BLaER1 (cell line): Measurements from ENCODE around the gene MARK1.

ENCODE experiments used
- H3K27ac ChIP-seq: shearing (Covaris generic); formaldehyde crosslinking; 2 replicates; pipeline ENCODE4 v1.8.1; 2022
- H3K27me3 ChIP-seq: shearing (Covaris generic); formaldehyde crosslinking; 2 replicates; pipeline ENCODE4 v1.8.1; 2022
- H3K36me3 ChIP-seq: shearing (Covaris generic); formaldehyde crosslinking; 2 replicates; pipeline ENCODE4 v1.8.1; 2022
- H3K4me1 ChIP-seq: shearing (Covaris generic); formaldehyde crosslinking; 2 replicates; pipeline ENCODE4 v1.8.1; 2022
- H3K4me2 ChIP-seq: shearing (Covaris generic); formaldehyde crosslinking; 2 replicates; pipeline ENCODE4 v1.8.1; 2022
- H3K4me3 ChIP-seq: shearing (Covaris generic); formaldehyde crosslinking; 2 replicates; pipeline ENCODE4 v1.8.1; 2022
- H3K9ac ChIP-seq: shearing (Covaris generic); formaldehyde crosslinking; 2 replicates; pipeline ENCODE4 v1.8.1; 2022
- H3K9me3 ChIP-seq: shearing (Covaris generic); formaldehyde crosslinking; 2 replicates; pipeline ENCODE4 v1.8.1; 2022
- H4K20me1 ChIP-seq: shearing (Covaris generic); formaldehyde crosslinking; 2 replicates; pipeline ENCODE4 v1.8.1; 2022
- Cebpa-rat ChIP-seq: shearing (Covaris generic); IDR thresholded peaks from 2 replicates; pipeline ENCODE4 v1.8.1; 2022

The MARK1 gene

DNA sequence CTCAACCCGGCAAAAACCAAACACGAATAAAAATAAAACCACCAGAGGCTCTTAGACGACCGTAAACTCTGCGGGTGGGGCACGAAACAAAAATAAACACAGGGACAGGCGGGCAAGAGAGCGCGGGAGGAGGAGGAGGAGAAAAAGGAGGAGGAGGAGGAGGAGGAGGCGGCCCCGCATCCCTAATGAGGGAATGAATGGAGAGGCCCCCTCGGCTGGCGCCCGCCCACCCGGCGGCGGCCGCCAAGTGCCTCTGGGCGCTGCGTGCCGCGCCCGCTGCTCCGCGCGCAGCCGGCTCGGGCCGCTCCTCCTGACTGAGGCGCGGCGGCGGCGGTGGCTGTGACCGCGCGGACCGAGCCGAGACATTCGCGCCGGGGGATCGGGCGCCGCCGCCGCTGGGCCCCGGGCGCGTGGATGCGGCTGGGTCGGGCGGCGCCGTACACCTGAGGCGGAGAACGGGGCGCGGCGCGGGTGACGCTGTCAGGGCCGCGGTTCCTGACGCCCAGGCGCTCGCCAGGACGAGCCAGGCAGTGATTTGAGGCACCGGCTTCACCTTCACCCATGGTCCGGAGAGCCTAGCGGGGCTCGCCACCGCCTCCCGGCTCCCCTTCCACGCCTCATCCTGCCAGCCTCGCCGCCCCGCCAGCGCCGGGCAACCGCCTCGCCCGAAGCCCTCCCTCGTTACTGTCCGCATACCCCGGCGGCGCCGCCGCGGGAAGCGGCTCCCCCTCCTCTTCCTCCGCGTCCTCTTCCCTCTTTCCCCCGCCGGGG, at the start of gene MARK1:
Gene MARK1, plus strand, starts transcription at position 229 of the 771 bp plus-strand sequence. CDS start 687 bp downstream, outside the sequence.
- H3K4me3 ChIP-seq: peak within 1 kb of the TSS; percentile 95
- H3K9me3 ChIP-seq: no peaks in the 10 kb centered on the region
- peak within 1 kb of the TSS; percentile 87 for H3K27ac ChIP-seq
- no peaks in the 10 kb centered on the region for H4K20me1 ChIP-seq
- no peaks in the 10 kb centered on the region for H3K36me3 ChIP-seq
- no peak for TF ChIP-seq Cebpa-rat
- peaks cover 36% of the 10 kb centered on the region for H3K27me3 ChIP-seq
- peaks cover 22% of the 10 kb centered on the region for H3K4me1 ChIP-seq
- peak within 1 kb of the TSS; percentile 90 for H3K9ac ChIP-seq
- peak within 1 kb of the TSS; percentile 89 for H3K4me2 ChIP-seq

GRCh38 chr1:220483700-220484099, 44.2 kb upstream of the MARK1 start:
- Histone ChIP-seq H3K27me3 (no peaks in the 10 kb centered on the region), H3K9ac (no peak overlapping the region), H4K20me1 (no peaks in the 10 kb centered on the region), H3K4me2 (no peak overlapping the region), H3K36me3 (no peaks in the 10 kb centered on the region), H3K27ac (no peak overlapping the region), H3K9me3 (no peaks in the 10 kb centered on the region), H3K4me1 (peaks cover 10% of the 10 kb centered on the region), H3K4me3 (no peak overlapping the region)
- TF ChIP-seq Cebpa-rat: no peak

DNA sequence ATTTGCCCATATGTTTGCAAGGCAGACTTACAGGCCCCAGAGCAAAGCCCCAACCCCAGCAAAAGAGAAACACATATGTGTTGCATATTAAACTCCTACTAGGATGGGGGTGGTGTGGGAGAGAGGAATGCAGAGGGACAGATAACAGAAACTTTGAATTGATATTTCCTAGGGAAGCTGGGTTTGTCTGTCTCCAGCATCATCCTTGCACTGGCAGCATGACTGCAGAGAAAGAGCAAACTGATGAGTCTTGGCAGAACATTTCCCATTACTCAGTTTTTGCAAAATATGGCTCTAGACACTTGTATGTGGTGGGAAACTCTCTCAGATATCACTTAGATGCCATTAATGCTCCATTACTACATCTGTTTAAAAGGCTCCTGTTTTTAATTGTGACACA, 43.8 kb upstream of the MARK1 start:
- H3K4me1 ChIP-seq: peaks cover 14% of the 10 kb centered on the region
- no peaks in the 10 kb centered on the region for H3K36me3 ChIP-seq
- no peak overlapping the region for H3K4me2 ChIP-seq
- H3K27me3 ChIP-seq: no peaks in the 10 kb centered on the region
- no peak overlapping the region for H3K4me3 ChIP-seq
- H3K9ac ChIP-seq: no peak overlapping the region
- no peak for TF ChIP-seq Cebpa-rat
- no peaks in the 10 kb centered on the region for H4K20me1 ChIP-seq
- no peak overlapping the region for H3K27ac ChIP-seq
- H3K9me3 ChIP-seq: no peaks in the 10 kb centered on the region

DNA sequence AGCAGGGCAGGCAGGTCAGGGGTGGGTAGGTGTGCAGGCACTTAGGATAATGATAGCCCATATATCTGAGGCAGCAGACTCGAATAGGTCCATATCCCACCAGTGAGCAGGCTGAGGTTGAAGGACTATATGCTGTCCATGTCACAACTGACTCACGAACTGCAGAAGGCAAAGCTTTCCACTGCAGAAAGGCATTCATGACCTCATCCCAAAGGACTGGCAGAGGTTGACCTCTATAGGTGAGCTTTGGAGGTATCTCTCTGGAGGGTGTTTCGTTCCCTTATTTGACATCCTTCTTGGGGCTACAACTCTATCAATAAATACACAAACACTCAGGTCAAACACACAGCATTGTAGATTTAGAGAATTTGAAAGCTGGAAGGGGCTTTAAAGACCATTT, 42.8 kb upstream of the MARK1 start:
- Histone ChIP-seq H3K9ac (no peak overlapping the region), H3K9me3 (no peaks in the 10 kb centered on the region), H3K27me3 (no peaks in the 10 kb centered on the region), H4K20me1 (no peaks in the 10 kb centered on the region), H3K36me3 (no peaks in the 10 kb centered on the region), H3K4me2 (no peak overlapping the region), H3K4me3 (no peak overlapping the region), H3K27ac (no peak overlapping the region), H3K4me1 (peaks cover 14% of the 10 kb centered on the region)
- TF ChIP-seq Cebpa-rat: no peak

DNA sequence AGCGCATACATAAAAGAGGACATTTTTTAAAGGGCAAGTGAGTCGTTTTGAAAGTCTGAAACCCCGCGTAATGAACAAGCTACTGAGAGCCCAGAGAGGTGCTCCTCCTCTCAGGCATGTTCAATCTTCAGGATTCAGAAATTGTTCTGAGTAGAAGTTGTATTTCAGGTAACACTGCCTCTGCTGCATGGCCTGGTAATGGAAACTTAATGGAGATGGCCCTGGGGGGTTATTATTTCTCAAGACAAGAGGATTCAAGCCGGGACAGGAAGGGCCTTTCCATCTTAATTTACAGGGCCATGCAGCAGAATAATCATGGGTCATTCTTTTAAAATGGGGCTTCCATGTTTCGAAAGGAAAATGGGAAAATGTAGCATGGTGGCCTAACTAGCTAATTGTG, 42.1 kb upstream of the MARK1 start:
- H3K9ac ChIP-seq: no peak overlapping the region
- H3K36me3 ChIP-seq: no peaks in the 10 kb centered on the region
- H3K4me3 ChIP-seq: no peak overlapping the region
- H3K4me1 ChIP-seq: peaks cover 14% of the 10 kb centered on the region
- no peaks in the 10 kb centered on the region for H4K20me1 ChIP-seq
- TF ChIP-seq Cebpa-rat: no peak
- H3K4me2 ChIP-seq: no peak overlapping the region
- no peak overlapping the region for H3K27ac ChIP-seq
- H3K27me3 ChIP-seq: no peaks in the 10 kb centered on the region
- H3K9me3 ChIP-seq: no peaks in the 10 kb centered on the region

GRCh38 chr1:220487297-220487820, 40.6 kb upstream of the MARK1 start:
- Histone ChIP-seq H3K9me3 (no peaks in the 10 kb centered on the region), H3K9ac (no peak overlapping the region), H3K4me2 (peak overlapping the region; percentile 19), H3K4me3 (no peak overlapping the region), H3K27me3 (no peaks in the 10 kb centered on the region), H3K27ac (no peak overlapping the region), H4K20me1 (no peaks in the 10 kb centered on the region), H3K36me3 (no peaks in the 10 kb centered on the region), H3K4me1 (peaks cover 14% of the 10 kb centered on the region)
- TF ChIP-seq Cebpa-rat: no peak

- no peaks in the 10 kb centered on the region for H3K36me3 ChIP-seq
Measured at GRCh38 chr1:220491891-220492290, 36.0 kb upstream of the MARK1 start.

GRCh38 chr1:220497220-220497947, 30.6 kb upstream of the MARK1 start:
- no peak overlapping the region for H3K27ac ChIP-seq
- no peaks in the 10 kb centered on the region for H3K27me3 ChIP-seq
- H3K4me3 ChIP-seq: no peak overlapping the region

More at GRCh38 chr1:220491891-220492290, 36.0 kb upstream of the MARK1 start:
- H4K20me1 ChIP-seq: no peaks in the 10 kb centered on the region
- H3K4me3 ChIP-seq: no peak overlapping the region
- H3K4me1 ChIP-seq: peaks cover 14% of the 10 kb centered on the region
- H3K4me2 ChIP-seq: no peak overlapping the region
- no peak overlapping the region for H3K9ac ChIP-seq
- H3K27me3 ChIP-seq: no peaks in the 10 kb centered on the region
- H3K9me3 ChIP-seq: no peaks in the 10 kb centered on the region
- TF ChIP-seq Cebpa-rat: no peak
- H3K27ac ChIP-seq: no peak overlapping the region

GRCh38 chr1:220498188-220498587, 29.7 kb upstream of the MARK1 start:
- TF ChIP-seq Cebpa-rat: no peak
- no peak overlapping the region for H3K4me2 ChIP-seq
- no peaks in the 10 kb centered on the region for H3K4me1 ChIP-seq
- H4K20me1 ChIP-seq: no peaks in the 10 kb centered on the region
- H3K27ac ChIP-seq: no peak overlapping the region
- no peak overlapping the region for H3K9ac ChIP-seq
- no peak overlapping the region for H3K4me3 ChIP-seq
- no peaks in the 10 kb centered on the region for H3K27me3 ChIP-seq
- no peaks in the 10 kb centered on the region for H3K9me3 ChIP-seq
- H3K36me3 ChIP-seq: no peaks in the 10 kb centered on the region

More at GRCh38 chr1:220497220-220497947, 30.6 kb upstream of the MARK1 start:
- Histone ChIP-seq H3K4me2 (no peak overlapping the region), H3K9ac (no peak overlapping the region), H3K9me3 (no peaks in the 10 kb centered on the region), H4K20me1 (no peaks in the 10 kb centered on the region), H3K36me3 (no peaks in the 10 kb centered on the region), H3K4me1 (no peaks in the 10 kb centered on the region)
- TF ChIP-seq Cebpa-rat: no peak

DNA sequence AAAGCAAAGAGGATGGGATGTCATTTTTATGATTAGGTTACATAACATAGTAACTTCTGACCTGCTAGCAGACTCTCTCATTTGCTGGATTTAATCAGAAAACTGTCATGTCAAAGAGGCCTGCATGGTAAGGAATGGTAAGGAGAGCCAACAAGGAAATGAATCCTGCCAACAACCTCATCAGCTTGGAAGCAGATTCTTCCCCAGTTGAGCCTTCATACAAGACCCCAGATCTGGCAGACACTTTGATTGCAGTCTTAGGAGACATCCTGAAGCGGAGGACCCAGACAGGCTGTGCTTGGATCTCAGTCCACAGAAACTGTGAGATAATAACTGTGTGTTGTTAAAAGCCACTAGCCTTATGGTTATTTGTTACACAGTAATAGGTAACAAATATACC, 27.6 kb upstream of the MARK1 start:
- no peaks in the 10 kb centered on the region for H3K4me1 ChIP-seq
- H3K4me2 ChIP-seq: no peak overlapping the region
- H3K4me3 ChIP-seq: no peak overlapping the region
- H3K9me3 ChIP-seq: no peaks in the 10 kb centered on the region
- no peak for TF ChIP-seq Cebpa-rat
- no peak overlapping the region for H3K9ac ChIP-seq
- no peak overlapping the region for H3K27ac ChIP-seq
- no peaks in the 10 kb centered on the region for H3K27me3 ChIP-seq
- no peaks in the 10 kb centered on the region for H3K36me3 ChIP-seq
- no peaks in the 10 kb centered on the region for H4K20me1 ChIP-seq
